ENCODE measurements around the gene TARBP1.

Gene TARBP1

DNA sequence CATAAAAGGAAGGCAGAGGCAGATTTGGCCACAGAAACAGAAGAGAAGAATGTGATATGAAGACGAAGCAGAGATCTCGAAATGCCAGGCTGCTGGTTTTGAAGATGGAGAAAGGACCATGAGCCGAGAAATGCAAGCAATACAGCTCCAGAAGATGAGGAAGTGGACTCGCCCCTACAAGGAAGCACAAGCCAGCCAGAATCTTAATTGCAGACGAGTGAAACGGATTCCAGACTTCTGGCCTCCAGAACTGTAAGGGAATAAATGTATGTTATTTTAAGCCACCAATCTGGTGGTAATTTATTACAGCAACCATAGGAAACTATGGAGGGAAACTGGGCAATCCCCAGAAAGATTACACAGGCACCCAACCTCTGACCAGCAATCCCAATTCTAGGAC, 24.1 kb downstream of the TARBP1 start:
- H3K4me3 ChIP-seq (ENCODE audit: low read length): no peak overlapping the region
- no peak for DNase-seq (ENCODE audit: low read depth, low spot score)

DNA sequence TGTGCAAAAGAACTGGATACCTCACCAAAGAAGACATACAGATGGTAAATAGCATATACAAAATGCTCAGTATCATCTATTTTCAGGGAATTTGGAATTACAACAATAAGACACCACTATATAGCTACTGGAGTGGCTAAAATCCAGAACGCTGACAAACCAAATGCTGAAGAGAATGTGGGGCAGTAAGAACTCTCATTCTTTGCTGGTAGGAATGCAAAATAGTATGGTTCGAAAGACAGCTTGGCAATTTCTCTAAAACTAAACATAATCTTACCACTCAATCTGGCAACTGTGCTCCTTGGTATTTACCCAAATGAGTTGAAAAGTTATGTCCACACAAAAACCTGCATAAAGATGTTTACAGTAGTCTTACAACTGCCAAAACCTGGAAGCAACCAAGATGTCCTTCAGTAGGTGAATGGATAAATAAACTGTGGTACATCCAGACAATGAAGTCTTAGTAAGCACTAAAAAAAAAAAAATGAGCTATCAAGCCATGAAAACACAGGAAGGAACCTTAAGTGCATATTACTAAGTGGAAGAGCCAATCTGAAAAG, 26.5 kb downstream of the TARBP1 start:
- no peak for DNase-seq (ENCODE audit: low read depth, low spot score)
- no peak overlapping the region for H3K4me3 ChIP-seq (ENCODE audit: low read length)

DNA sequence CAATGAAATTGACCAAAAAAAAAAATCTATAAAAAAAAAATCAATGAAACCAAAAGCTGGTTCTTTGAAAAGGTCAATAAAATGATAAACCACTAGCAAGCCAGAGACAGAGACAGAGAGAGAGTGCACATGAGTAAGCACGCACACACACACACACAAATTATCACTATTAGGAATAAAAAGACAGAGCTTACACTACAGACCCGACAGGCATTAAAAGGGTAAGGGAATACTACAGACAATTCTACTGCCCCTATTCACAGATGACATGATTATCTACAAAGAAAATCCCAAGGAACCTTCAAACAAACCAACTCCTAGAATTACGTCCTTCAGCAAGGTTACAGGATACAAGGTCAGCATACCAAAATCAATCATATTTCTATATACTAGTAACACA, 38.6 kb downstream of the TARBP1 start:
- no peak overlapping the region for H3K4me3 ChIP-seq (ENCODE audit: low read length)
- DNase-seq (ENCODE audit: low read depth, low spot score): no peak

DNA sequence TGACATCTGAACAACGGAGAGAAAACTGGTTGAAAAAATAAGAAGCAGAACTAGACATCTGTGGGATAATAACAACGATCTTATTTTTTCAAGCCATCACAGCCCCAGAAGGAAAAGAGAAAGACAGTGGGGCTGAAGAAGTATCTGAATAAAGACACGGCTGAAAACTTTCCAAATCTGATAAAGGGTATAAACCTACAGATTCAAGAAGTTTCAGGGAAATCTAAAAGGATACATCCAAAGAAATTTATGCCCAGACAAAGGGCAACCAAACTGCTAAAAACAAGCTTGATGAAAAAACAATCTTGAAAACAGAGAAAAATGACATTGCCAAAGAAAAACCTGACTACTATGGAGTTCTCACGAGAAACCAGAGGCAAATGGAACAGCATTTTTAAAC, 40.4 kb downstream of the TARBP1 start:
- no peak overlapping the region for H3K4me3 ChIP-seq (ENCODE audit: low read length)
- DNase-seq (ENCODE audit: low read depth, low spot score): no peak

DNA sequence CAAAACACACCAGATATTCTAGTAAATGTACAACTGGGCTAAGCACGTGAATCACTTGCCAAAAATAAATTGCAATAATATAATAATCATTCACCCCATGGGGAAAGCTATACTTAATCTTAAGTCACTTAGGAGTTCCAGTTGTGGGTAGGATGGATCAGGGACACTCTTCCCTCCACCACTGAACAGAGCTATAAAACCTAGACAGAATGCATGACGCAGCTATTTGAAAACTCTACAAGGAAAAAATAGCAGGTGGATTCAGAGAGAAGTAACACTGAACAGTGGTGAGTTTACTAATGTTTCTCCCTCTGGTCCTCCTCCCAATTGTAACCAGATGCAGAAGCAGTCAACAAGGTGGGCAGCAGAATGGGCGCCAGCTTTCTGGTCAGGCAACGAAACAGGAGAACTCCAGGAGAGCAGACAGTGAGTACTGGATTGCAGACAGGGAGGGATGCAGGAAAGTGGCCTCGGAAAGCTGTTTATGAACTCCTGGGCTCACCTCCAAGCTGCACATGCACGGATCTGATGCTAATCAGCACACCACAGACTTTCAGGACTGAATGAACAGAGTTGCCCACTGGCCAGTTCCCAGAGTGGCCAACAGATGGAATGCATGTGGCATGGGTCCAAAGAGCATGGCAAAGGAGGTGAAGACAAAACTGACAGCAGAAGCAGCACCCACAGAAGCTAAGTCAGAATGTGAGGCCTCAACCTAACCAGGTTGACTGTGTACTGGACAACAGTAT, 41.4 kb downstream of the TARBP1 start:
- no peak overlapping the region for H3K4me3 ChIP-seq (ENCODE audit: low read length)
- DNase-seq (ENCODE audit: low read depth, low spot score): no peak

DNA sequence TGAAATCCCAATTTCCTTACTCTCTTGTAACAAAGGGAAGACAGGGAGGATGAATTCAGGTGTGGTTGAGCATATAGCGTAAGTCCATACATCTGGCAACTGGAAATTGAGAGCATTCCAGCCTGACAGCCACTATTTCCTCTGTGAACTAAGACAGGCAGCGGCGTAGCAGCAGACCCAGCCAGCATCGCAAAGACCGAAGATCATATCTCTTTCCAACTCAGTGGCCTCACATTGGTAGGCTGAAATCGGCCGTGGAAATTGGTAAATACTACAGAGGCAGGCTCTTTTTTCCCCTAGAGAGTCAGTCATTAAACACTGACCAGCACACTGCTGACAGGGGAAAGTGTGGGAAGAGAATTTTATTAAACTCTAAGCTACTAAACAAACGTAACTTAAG, 43.4 kb downstream of the TARBP1 start:
- DNase-seq (ENCODE audit: low read depth, low spot score): no peak

DNA sequence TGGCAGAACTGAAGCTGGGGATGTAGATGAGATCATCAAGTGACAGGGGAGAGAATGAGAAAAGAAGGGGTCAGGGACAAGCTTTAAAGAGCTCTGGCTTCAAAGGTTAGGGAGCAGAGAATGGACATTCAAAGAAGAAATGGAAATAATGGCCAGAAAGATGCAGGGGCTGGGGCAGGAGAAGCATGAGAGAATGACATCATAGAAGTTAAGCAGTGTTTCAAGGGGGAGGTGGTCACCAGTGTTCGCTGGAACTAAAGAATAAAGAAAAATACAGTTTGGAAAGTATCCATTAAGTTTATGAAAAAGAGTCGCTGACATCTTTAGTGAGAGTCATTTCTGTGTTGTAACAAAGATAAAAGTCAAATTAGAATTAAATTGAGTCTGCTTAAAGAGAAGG, 44.3 kb downstream of the TARBP1 start:
- no peak overlapping the region for H3K4me3 ChIP-seq (ENCODE audit: low read length)
- DNase-seq (ENCODE audit: low read depth, low spot score): no peak

More for the DNA sequence above, 43.4 kb downstream of the TARBP1 start:
- H3K4me3 ChIP-seq (ENCODE audit: low read length): no peak overlapping the region

DNA sequence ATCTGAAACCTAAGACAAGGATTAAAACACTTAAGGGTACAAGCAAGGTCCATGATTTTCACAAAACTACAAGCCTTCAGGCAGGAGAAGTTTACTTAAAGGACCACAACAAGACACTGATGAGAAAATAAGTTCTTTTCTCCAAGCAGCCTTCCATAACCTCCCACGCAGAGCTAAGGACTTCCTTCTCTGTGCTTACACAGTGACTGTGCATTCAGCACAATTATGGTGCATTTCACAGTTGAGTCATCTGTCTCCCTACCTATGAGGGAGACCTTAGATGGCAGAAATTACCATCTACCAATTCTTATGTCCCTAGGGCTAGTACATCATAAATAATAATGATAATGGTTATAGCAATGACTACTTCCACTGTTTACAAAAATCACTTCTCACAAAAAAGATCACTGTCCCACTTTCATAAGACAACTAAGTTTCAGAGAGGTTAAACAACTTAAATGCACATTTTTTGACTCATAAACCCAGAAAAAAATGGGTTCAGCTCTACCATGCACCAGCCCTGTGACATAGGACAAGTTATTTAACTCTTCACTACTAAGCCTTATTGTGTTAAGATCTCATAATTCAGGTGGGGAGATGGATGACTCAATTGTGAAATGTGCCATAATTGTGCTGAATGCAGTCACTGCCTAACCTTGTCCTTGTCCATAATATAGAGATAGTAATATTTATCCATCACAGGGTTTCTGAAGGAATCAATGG, 45.3 kb downstream of the TARBP1 start:
- no peak for DNase-seq (ENCODE audit: low read depth, low spot score)
- no peak overlapping the region for H3K4me3 ChIP-seq (ENCODE audit: low read length)

DNA sequence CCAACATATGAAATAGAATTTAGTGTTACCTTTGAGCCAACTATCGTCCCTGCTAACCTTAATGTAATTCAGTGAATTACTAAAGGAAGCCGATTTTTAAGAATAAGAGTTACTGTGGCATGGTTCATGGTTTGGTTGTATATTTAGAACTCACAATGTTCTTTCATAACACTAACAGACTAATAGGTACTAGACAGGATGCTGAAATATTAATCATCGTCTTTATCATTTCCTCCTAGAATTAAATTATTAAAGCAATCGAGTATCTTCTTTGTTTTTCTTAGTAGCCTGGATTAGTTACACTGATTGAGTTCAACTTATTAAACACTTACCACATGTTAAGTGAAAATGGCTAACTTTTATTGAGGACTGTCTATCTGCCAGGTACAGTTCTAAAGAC, 47.7 kb downstream of the TARBP1 start:
- no peak overlapping the region for H3K4me3 ChIP-seq (ENCODE audit: low read length)

DNA sequence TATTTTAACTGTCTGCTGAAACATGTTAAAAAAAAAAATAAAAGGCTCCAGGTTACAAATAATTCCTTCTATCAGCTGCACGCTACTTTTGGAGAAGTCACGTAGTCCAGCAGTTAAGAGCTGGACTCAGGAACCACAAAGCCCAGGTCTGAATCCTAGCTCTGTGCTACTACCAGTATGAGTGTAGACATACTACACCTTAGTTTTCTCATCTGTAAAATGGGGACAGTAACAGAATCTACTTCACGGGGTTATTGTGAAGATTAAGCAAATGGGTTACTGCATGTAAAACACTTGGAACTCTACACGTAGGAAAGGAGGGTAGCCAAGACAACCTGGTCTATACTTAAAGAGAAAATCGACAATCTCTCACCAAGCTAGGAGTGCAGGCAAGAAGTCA, 48.3 kb downstream of the TARBP1 start:
- no peak overlapping the region for H3K4me3 ChIP-seq (ENCODE audit: low read length)

More for the DNA sequence above, 47.7 kb downstream of the TARBP1 start:
- no peak for DNase-seq (ENCODE audit: low read depth, low spot score)

DNA sequence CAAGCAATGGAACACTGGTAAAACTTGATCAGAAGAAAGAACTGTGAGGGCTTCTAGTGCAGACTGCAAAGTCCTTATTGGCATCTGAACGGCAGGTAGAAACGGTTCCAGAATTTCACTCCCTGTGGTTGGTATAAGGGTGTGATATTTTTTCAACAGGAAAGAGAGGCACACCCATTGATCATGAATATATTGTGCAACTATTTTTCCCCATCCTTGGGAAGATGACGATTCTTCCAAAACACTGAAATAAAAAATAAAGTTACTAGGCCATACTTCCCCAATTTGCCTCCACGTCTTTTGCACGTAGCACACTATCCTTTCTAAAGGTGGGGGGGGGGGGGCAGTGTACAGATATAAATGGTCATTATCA, 49.6 kb downstream of the TARBP1 start:
- no peak overlapping the region for H3K4me3 ChIP-seq (ENCODE audit: low read length)
- DNase-seq (ENCODE audit: low read depth, low spot score): no peak

More for the DNA sequence above, 48.3 kb downstream of the TARBP1 start:
- DNase-seq (ENCODE audit: low read depth, low spot score): no peak

DNA sequence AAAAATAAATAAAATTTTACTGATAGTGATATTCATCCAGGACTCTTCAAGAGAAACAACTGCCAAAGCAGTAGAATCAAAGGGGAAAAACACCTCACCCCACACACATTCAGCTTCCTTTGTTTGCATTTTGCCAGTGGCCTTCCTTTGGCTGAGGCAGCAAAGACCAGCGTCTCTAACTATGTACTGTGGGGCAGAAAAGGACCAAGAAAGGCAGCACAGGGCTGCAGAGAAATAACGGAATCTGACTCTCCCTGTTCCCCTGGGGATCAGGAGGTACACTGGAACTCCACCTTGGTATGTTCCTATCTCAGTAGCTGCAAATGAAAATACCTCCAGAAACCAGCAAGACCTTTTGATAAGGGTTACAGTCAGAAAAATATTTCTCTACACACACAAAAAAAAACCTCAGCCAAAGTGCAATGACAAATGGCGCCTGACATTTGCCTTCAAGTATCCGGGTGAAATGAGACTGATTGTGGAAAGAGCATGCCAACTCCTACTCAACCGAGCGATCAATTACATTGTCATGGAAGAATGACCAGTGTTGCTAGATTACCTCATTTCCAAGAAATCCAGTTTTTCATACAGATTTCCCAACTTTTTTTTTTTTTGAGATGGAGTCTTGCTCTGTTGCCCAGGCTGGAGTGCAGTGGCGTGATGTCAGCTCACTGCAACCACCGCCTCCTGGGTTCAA, 50.9 kb downstream of the TARBP1 start:
- DNase-seq (ENCODE audit: low read depth, low spot score): no peak
- H3K4me3 ChIP-seq (ENCODE audit: low read length): no peak overlapping the region

DNA sequence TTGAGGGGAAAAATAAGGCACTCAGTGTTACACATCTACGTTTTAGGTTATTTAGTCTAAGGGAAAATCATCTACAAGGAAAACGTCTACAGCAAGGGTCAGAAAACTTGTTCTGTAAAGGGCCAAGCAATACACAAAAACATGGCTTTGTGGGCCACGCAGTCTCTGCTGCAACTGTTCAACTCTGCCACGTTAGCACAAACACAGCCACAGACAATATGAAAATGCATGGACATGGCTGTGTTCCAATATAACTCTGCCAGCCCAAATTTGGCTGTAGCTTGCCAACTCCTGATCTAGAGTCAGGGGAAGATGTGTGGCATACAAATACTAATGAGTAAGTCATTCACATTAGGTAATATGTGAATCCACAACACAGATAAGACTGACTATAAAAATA, 65.0 kb downstream of the TARBP1 start:
- no peak for DNase-seq (ENCODE audit: low read depth, low spot score)
- no peak overlapping the region for H3K4me3 ChIP-seq (ENCODE audit: low read length)

DNA sequence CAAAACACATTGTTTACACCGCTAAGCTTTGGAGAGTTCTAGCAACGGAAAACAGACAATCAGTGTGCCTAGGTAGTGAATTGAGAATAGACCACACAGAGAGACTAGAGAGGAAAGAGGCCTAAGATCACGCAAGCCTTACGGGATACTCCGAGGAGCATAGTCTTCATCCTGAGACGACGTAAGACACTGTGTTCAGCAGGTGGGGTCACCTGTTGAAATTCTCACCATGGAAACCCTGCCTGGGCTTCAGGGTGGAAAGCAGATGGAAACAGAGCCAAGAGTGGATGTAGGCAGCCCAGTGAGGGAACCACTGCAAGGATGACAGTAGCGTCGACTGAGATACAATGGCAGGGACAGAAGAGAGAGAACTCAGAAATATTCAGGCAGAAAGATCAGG, 65.5 kb downstream of the TARBP1 start:
- H3K4me3 ChIP-seq (ENCODE audit: low read length): no peak overlapping the region
- no peak for DNase-seq (ENCODE audit: low read depth, low spot score)

DNA sequence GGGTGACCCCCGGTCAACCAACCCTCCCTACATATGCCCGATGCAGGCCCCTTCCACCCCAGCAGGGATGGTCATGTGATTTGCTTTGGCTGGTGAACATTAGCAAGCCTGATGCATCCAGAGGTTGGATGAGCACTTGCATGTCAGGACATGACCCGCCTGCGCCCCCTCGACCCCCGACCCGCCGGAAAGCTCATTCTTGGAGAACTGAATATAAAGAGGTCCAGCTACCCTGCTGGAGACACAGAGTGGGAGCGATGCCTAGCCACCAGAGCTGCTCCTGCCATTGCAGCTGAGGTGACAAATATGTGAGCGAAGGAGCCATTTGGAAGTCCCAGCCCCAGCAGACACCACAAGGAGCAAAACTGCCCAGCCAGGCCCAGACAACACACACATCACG, 66.1 kb downstream of the TARBP1 start:
- DNase-seq (ENCODE audit: low read depth, low spot score): no peak
- no peak overlapping the region for H3K4me3 ChIP-seq (ENCODE audit: low read length)

DNA sequence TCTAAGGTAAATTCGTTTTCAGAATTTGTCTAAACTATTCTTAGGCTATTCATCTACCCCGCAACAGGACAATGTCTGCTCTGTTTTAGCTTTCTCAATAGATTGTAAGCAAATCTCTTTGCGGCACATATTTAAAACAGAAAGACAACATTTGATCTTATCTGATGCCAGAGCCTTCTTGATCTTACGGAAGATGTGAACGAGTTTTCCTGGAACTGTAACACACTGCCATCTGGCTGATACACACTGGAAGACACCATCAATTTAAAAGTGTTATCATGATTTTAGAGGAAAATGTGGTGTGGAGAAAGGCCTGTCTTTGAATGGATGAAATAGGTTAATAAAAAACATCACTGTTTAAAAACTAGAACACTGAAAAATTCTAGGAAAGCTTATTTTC, 69.7 kb downstream of the TARBP1 start:
- DNase-seq (ENCODE audit: low read depth, low spot score): no peak
- H3K4me3 ChIP-seq (ENCODE audit: low read length): no peak overlapping the region

DNA sequence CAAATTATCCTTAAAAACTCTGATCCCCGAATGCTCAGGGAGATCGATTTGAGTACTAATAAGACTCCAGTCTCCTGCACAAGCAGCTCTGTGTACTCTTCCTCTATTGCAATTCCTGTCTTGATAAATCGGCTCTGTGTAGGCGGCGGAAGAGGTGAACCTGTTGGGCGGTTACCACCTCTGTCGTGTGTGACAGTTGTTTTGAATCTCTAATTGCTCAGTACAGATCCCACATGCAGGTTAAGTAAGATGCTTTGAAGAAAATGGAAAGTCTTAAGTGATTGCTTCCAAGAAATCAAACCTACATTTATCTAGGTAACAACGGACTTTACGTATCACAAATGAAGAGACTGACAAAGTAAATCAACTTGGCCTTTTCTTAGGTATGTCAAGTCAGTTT, 70.2 kb downstream of the TARBP1 start:
- H3K4me3 ChIP-seq (ENCODE audit: low read length): no peak overlapping the region
- no peak for DNase-seq (ENCODE audit: low read depth, low spot score)

DNA sequence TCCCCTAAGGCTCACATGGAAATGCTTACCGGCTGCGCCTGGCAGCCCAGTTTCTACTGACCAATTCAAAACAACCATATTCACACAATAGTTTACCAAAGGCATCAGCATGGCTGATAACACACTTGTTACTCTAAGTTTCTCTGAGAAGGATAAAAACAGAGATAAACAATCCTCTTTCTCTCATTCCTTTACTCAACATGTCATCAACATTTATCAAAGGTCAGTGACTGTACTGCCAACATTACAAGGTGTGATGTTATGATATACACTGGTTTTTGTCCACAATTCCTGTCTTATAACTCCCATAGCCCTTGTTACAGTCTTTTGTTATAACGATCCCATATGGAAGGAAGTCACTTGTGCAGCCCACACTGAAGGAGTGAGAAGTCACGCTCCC, 72.1 kb downstream of the TARBP1 start:
- H3K4me3 ChIP-seq (ENCODE audit: low read length): no peak overlapping the region
- no peak for DNase-seq (ENCODE audit: low read depth, low spot score)

DNA sequence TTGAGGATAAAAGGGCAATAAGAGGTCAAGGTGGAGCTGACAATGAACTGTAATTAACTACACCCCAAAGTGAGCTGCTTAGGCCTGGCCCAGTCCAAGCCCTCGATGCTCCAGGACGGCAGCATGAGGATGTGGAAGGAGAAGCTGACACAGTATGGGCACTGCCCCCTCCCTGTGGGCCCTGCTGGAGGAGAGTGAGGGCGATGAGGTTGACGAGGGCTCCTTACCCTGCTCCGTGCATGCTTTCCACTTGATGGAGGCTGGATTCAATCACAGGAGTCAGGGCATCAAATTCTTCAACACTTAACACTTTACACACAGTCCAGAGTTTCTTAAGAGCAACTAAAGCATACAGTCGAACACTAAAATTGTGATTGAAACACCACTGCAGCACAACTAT, 73.3 kb downstream of the TARBP1 start:
- no peak overlapping the region for H3K4me3 ChIP-seq (ENCODE audit: low read length)
- no peak for DNase-seq (ENCODE audit: low read depth, low spot score)

DNA sequence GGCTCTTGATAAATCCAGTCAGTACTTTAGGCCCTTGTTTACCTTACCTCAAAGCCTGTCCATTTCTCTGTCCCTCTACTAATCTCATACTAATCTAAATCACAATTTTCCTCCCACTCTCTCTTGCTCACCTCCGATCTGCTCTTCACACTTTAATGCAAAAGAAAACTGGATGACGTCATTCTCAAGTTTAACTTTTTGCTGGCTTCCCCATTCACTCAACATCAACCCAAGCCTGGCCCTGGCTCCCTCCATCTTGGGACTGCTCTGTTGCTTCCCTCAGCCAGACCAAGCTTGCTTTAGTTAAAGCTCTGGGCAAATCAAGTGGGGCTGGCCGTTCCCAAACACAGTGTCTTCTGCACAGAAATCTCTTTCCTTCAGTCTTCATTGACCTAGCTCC, 76.0 kb downstream of the TARBP1 start:
- no peak for DNase-seq (ENCODE audit: low read depth, low spot score)
- H3K4me3 ChIP-seq (ENCODE audit: low read length): no peak overlapping the region

Data from Jurkat, Clone E6-1 (cell line).